GM18951 (cell line): ENCODE results near the gene ZFC3H1.

ENCODE experiments used
- POLR2A ChIP-seq: IDR thresholded peaks from 4 replicates; pipeline ENCODE4 v1.6.1; 2011; ENCODE audit warnings: mild to moderate bottlenecking; ENCODE audit not compliant: insufficient read length, insufficient read depth; ENCODE audit errors: extremely low read depth
- in situ Hi-C: fragments of 300-500 bp; cut with MboI; formaldehyde crosslinking; loops from one replicate; pipeline ENCODE4 v1.12.0; 2022; ENCODE audit warnings: low sequenced_read_pairs, mixed read lengths, inconsistent platforms; ENCODE audit not compliant: unreplicated experiment

The ZFC3H1 gene

DNA sequence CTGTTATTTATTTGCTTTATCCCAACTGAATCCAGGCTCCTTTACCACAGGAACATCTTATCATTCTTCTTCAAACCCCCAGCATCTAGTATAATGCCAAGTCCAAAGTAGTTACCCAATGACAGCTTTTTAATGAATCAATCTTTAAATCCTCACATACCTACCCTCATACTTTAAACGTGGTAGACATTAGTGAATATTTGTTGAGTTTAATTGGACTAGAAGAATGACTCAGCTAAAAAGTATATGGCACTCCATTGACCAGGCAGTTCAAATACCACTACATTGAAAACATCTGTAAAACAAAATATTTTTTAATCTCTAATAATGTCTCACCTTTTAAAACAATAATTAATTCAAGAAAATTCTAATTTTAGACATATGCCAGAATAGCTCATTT lies 98.1 kb downstream of the ZFC3H1 start:
- TF ChIP-seq POLR2A: no peak
- in situ Hi-C loops: no loop called here

DNA sequence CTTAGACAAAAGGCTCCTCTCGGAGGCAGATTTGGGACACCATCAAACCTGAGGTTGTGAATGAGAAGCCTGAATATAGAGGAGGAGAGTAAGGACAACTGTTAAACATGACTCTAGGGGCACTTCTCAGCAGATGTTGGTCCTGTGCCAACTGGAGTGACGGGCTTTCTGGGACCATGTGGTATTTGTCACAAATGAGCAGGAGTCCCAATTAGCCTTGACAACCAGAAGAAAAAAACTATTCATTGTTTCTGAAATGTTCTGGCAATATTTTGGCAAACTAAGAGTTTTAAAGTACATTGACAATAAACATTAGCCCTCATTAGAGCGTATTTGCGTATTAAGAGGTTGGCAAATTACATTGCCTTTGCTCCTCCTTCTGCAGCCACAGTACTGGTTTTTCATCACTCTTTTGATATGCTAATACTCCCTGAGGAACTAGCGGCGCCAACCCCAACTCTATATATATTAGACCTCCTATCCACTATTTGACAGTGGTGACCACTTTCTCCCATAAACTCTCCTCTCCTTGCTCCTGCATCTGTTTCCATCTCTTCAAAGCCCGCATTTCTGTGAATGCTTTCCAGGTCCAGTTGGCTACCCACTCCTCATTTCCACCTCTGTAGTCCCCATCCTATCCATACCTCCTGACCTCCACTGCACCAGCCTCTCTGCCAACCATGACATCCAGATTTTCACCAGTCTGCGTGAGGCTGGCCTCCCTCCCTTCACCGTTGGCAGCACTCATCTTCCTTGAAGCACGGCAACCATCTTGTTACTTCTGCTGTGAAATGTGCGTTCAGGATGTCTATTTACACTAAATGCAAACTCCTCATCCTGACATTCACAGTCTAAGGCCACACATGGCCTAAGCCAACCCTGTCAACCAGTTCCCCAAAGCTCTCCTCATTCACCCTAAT lies 100.7 kb downstream of the ZFC3H1 start:
- TF ChIP-seq POLR2A: no peak
- in situ Hi-C loops: no loop called here
